Fibroblast of lung (primary cell): ENCODE results near the gene FAM149B1.

ENCODE experiments used
- CTCF ChIP-seq, 2 donors: IDR thresholded peaks in 1 of 2; conservative IDR thresholded peaks in 1 of 2; 1 replicate in 1 of 2; 2 replicates in 1 of 2; pipeline ENCODE4 v1.5.1; 2011 to 2012; ENCODE audit warnings: low read length in 2 of 2, control low read depth in 1 of 2, inconsistent platforms in 1 of 2, low read depth in 1 of 2, mild to moderate bottlenecking in 1 of 2
- EZH2 ChIP-seq: IDR thresholded peaks from 2 replicates; pipeline ENCODE4 v1.5.1; 2012; ENCODE audit warnings: low read length, control low read depth, mild to moderate bottlenecking; ENCODE audit errors: missing control alignments

- no peak for TF ChIP-seq CTCF (conservative IDR thresholded peaks at IDR 0.05 in 1 of 2, IDR thresholded peaks at IDR 0.05 in 1 of 2; ENCODE audit: low read depth in 1 of 2, low read length in 2 of 2)
- TF ChIP-seq EZH2, result no peak
Measured at GRCh38 chr10:73246322-73246645, 78.4 kb downstream of the FAM149B1 start.
